Umbilical cord (tissue), 2 donors: Measurements from ENCODE around the gene CEMIP2. TPM values are rescaled to one million over a fixed set of nuclear protein-coding genes. Genes with fewer than 3 reads are reported as not detected.
"Not testable (repeated sequence)": the region's sequence is repeated elsewhere in the genome, so short reads cannot be mapped to it uniquely, and the experiment has no call there.

Experiments used
- DNase-seq: peaks from one replicate; pipeline ENCODE4 v3.0.0-alpha.2; 2015; ENCODE audit warnings: low spot score
- total RNA-seq: library from RNA; depleted of rRNA; stranded (reverse); fragments of >200 nt; gene quantifications from one replicate; pipeline ENCODE4 v1.2.3, GENCODE V29; 2014; ENCODE audit warnings: low replicate concordance; ENCODE audit not compliant: insufficient read depth

The CEMIP2 gene
- 116 TPM for total RNA-seq

- peak; percentile 96 for DNase-seq
These were observed at the start of gene CEMIP2 for GRCh38 chr9:71768388-71769174. TSS of gene CEMIP2 (minus strand) at chr9:71768513. CDS start at chr9:71750373, 18,140 bp downstream.

DNA sequence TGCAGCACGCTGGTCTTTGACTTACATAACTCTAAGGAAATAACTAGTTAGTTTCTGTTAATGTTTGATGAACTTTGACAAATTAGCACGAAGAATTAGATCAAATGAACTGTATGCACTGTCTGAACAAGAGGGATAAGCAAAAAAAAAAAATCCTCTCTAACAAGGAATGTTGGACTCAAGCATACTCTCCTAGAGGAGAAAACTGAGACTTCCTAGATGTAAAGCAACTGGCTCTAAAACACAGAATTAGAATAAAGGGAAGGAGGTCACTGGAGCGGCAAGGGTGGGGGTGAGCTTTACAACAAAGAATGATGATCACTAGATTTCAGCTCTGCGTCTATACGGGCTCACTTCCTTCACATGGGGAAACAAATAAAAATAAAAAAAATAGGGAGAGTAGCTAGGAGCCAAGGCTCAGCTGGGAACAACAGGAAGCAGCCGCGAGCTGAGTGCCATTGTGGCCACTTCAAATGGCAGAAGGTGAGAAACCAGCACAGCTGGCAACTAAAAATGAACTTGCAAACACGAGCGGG lies 48.7 kb upstream of the CEMIP2 start:
- DNase-seq, result no peak

DNA sequence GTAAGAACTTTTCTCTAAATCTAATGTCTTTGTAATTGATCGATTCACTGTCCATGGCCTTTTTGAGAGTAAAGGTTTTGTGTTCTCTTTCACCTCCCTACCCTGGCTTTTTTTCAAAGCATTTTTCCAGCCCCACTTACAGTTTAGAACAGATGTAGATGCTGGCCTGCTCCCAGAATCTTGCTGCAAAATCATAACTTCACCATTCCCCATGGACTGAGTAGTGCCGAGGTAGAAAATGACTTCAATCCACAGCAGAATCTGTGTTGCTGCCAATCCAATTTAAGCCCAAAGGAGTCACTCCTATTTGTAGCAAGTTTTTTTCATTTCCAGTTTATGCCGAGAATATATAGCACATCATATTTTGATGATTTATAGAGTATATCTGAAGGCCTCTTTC lies 46.5 kb upstream of the CEMIP2 start:
- peak; percentile 32 for DNase-seq

- no peak for DNase-seq
These were observed 45.9 kb upstream of the CEMIP2 start for GRCh38 chr9:71814226-71814625.

- no peak for DNase-seq
These were observed 44.1 kb upstream of the CEMIP2 start for GRCh38 chr9:71812385-71812784.

DNA sequence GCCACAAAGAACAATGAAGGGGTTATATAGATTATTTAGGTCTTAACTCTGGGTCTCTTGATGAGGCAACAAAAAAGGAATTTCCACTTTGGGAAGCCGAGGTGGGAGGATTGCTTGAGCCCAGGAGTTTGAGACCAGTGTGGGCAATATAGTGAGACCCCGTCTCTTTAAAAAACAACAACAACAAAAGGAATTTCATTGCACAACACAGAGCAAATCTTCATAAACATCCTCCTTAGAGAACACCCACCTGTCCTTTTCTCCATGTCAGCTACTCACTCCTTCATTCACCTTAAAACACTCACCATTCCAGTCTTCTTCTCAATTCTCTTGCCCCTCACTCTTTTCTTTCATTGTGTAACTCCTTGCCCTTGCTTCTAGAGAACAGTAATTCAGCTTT lies 39.8 kb upstream of the CEMIP2 start:
- DNase-seq, result no peak

DNA sequence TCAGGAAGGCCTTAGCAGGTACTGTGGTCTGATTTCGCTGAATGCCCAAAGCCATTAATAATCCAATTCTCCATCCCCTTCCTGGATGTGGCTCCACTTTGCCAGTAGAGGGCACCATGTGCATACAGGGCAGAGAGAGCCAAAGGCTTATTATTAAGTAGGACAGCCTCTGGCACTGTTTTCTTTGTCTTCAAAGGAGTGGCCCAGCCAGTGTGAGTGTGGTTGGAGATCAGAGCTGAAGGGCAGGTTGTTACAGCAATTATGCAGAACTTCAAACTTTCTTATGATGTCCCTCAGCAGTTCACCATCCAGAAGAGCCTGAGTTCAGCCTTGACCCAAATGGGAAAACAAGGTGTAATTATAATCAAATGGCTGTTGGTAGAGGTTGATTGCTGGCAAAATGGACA lies 38.6 kb upstream of the CEMIP2 start:
- DNase-seq, result peak; percentile 56

DNA sequence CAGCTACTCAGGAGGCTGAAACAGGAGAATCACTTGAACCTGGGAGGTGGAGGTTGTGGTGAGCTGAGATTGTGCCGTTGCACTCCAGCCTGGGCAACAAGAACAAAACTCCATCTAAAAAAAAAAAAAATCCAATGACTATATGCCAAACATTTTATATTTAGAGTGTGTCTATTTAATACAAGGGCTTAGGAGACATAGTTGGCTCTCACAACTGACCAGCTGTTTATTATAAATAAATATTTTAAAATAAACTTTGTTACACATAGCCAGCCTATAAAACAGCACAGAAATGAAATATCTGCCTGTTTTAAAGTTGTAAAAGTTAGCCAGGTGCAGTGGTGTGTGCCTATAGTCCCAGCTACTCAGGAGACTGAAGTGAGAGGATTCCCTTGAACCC lies 36.8 kb upstream of the CEMIP2 start:
- not testable (repeated sequence) for DNase-seq

DNA sequence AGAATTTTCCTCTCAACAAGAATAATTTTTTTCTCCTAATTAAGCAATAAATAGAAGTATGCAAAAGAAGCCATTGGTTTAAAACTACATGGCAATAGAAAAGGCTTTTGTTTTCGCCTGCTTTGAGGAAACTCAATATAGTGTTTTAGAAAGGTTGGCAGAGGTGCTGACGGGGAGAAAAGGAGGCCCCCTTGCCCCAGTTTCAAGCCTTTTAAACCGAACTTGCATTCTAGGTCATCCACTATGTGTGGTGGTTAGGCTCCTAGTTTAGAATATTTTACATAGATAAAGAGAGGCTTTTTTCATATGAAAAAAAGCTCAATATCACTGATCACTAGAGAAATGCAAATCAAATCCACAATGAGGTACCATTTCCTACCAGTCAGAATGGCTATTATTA lies 33.5 kb upstream of the CEMIP2 start:
- DNase-seq, result no peak

- DNase-seq, result no peak
These were observed 29.0 kb upstream of the CEMIP2 start for GRCh38 chr9:71797266-71797665.

DNA sequence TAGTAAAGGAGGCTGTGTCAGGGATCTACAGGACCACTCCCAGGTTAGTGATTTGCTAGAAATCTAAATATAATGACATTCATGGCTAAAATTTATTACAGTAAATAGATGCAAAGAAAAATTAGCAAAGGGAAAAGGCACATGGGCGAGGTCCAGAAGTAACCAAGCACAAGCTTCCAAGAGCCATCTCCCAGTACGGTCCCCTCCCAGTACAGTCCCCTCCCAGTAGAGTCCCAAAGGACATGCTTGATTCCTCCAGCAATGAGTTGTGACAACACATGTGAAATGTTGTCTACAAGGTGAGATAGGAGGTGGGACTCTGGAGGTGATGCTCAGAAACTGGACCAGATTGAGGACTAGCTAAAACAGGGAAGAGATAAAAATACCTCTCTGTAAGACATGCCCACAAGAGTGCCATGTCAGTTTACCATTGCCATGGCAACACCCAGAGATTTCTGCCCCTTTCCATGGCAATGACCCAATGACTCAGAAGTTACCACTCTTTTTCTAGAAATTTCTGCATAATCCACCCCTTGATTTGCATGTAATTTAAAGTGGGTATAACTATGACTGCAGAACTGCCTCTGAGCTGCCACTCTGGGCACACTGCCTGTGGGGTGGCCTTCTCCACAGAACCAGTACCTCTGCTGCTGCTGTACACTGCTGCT lies 27.9 kb upstream of the CEMIP2 start:
- no peak for DNase-seq

DNA sequence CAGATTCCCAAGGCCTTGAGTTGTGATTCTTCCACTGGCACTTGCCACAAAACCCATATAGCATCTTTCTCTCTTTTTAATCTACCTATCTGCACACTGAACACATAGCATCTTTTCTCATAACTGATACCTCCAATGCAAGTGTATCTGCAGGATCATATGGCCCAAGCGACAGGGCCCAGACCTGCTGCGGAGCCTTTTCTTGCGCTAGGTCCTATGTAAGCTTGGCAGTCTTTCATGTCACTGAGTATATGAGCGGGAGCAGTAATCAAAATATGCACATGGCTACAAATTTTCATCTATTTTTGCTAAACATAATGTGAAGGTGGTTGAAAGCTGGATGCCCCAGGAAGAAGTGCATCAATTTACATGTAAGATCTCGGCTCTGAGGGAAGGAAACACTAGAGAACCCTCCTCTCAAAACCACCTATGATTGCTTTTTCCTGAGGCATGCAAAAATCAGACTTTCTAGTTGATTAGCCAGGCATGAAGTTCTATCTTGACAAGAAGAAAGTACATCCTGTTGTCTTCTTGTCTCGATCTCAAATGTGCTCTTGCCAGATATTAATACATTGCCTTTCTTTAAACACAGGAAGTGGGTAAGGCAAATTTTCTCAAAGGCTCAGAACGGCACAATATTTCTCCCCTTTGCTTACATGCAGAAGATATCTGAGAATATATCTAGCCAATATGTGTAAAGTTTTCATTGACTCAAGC lies 26.9 kb upstream of the CEMIP2 start:
- DNase-seq, result no peak

DNA sequence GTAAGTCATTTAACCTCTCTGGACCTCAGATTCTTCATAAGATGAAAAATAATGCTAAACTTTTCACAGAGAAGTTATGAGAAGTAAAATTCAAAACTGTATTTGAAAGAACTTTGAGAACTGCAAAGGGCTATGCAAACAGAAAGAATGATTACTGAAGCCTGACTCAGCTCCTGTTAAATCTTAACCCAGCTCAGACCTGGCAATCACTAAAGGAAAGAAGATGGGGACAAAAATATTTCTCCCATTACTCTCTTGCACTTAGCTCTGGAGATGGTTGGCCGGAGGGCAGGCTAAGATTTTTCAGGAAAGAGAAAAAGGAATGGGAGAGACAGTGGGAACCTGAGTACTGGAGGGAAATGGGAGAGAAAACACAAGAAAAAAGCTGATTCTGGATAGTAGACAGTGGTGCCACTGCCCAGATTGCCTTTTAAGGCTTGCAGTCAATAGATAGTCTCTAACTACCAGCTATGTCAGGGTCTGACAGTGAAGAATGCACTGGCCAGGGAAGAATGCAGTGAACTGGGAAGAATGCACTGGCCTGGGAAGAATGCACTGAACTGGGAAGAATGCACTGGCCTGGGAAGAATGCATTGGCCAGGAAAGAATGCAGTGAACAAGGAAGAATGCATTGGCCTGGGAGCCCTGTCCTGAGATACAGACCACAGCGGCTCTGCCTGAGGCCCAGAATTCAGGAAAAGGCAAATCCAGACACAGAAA lies 25.2 kb upstream of the CEMIP2 start:
- no peak for DNase-seq

- no peak for DNase-seq
These were observed 23.6 kb upstream of the CEMIP2 start for GRCh38 chr9:71791875-71792274.

DNA sequence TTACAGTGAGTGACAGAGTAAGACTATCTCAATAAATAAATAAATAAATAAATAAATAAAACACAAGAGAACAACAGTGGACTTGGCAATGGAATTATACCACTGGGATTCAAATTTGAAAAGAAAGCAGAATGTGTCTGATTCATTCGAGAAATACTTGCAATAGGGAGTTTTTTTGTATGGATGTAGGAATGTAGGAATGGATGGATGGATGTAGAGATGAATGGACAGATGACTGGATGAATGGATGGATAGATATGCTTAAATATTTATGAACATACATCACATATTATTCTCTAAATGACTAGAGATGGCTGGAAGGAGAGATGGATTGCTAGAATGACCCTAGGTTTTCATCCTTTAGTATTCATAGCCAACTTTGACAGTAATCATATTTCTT lies 22.0 kb upstream of the CEMIP2 start:
- no peak for DNase-seq

DNA sequence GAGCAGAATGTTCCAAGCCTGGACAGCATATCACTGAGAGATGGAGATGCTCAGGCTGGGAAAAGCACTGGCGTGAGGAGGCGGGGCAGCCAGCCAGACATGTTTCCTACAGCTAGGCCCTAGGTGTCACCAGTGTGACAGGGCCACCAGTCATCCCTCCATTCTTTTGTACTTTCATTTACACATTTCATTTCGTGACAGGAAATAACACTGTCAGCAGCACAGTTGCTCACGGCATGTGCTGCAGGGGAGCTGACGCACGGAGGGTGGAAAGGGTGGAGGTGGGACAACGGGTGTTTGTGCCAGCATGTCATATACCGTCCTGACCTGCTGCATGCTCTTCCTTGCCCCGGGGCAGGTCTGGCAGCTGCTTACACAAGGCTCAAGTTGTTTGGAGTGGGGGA lies 14.8 kb upstream of the CEMIP2 start:
- no peak for DNase-seq

DNA sequence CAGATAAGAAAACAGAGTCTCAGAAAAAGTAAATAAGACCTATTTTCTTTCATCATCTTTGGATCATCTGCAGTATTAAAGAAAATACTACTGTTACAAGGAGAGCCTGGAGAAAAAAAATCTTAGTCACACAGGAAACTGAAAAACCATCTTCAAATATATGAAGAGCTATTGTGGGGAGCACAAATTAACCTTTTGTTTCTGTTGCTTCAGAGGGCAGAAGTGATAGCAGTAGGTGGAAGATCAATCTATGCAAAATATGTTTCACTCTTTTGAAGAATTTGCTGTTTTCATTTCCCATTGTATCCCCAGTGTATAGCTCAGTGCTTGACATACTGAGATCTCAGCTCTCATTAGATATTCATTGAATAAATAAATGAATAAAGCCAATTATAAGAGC lies 13.1 kb upstream of the CEMIP2 start:
- DNase-seq, result no peak

GRCh38 chr9:71780953-71781352 lies 12.6 kb upstream of the CEMIP2 start:
- no peak for DNase-seq

DNA sequence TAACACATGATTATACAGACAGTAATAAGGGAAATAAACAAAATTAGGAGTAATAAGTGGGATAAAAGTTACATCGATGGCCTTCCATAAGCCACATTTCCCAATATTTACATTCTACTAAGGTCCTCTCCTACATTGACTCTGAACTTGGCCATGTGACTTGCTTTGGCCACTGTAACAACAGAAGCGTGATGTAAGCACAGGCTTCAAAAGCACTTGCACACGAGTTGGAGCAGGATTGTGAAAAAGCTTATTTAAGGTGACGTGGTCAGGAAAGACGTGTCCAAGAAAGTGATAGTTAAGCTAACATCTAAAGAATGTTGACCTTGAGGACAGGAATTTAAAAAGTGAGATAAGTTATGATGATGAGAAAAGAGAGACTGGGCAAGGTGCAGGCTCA lies 9.8 kb upstream of the CEMIP2 start:
- no peak for DNase-seq

- no peak for DNase-seq
These were observed 6.6 kb upstream of the CEMIP2 start for GRCh38 chr9:71774920-71775319.

- no peak for DNase-seq
These were observed 4.4 kb upstream of the CEMIP2 start for GRCh38 chr9:71772726-71773125.

GRCh38 chr9:71770170-71770569 lies 1.9 kb upstream of the CEMIP2 start:
- DNase-seq, result no peak
